SK-N-MC (cell line): ENCODE results near the gene CDC42BPB.

Experiments
- DNase-seq: peaks from one replicate; pipeline ENCODE4 v3.0.0-alpha.2; 2011; ENCODE audit warnings: low read depth, low spot score
- H3K27ac ChIP-seq: fragments of 200-600 bp; sonication (generic); 2 replicates; pipeline ENCODE4 v1.5.1; 2016; ENCODE audit warnings: mixed run types
- H3K36me3 ChIP-seq: fragments of 200-600 bp; sonication (generic); 2 replicates; pipeline ENCODE4 v1.6.1; 2017; ENCODE audit warnings: antibody characterized with exemption, low read length, mixed read lengths; ENCODE audit not compliant: insufficient read depth
- H3K4me3 ChIP-seq: fragments of 200-600 bp; sonication (generic); 2 replicates; pipeline ENCODE4 v1.5.1; 2016
- H3K9ac ChIP-seq: fragments of 200-600 bp; sonication (generic); 2 replicates; pipeline ENCODE4 v1.8.0; 2017; ENCODE audit warnings: mixed run types, mixed read lengths; ENCODE audit not compliant: insufficient read length
- H3K9me3 ChIP-seq: fragments of 200-600 bp; sonication (generic); 2 replicates; pipeline ENCODE4 v1.6.1; 2017; ENCODE audit warnings: low read depth, mild to moderate bottlenecking, antibody characterized with exemption, low read length, moderate library complexity, mixed read lengths
- EZH2 ChIP-seq: fragments of 200-600 bp; sonication (generic); IDR thresholded peaks from one replicate; pipeline ENCODE4 v1.6.1; 2017; ENCODE audit warnings: antibody characterized with exemption
- FOXP2 ChIP-seq: optimal IDR thresholded peaks from 2 replicates; pipeline ENCODE3; 2011; ENCODE audit warnings: mild to moderate bottlenecking, moderate library complexity; ENCODE audit not compliant: insufficient read depth; ENCODE audit errors: extremely low read length, control extremely low read depth
- POLR2AphosphoS5 ChIP-seq: IDR thresholded peaks from 2 replicates; pipeline ENCODE4 v1.6.1; 2012; ENCODE audit warnings: mild to moderate bottlenecking, low read depth, low read length, borderline replicate concordance

CDC42BPB gene

DNA sequence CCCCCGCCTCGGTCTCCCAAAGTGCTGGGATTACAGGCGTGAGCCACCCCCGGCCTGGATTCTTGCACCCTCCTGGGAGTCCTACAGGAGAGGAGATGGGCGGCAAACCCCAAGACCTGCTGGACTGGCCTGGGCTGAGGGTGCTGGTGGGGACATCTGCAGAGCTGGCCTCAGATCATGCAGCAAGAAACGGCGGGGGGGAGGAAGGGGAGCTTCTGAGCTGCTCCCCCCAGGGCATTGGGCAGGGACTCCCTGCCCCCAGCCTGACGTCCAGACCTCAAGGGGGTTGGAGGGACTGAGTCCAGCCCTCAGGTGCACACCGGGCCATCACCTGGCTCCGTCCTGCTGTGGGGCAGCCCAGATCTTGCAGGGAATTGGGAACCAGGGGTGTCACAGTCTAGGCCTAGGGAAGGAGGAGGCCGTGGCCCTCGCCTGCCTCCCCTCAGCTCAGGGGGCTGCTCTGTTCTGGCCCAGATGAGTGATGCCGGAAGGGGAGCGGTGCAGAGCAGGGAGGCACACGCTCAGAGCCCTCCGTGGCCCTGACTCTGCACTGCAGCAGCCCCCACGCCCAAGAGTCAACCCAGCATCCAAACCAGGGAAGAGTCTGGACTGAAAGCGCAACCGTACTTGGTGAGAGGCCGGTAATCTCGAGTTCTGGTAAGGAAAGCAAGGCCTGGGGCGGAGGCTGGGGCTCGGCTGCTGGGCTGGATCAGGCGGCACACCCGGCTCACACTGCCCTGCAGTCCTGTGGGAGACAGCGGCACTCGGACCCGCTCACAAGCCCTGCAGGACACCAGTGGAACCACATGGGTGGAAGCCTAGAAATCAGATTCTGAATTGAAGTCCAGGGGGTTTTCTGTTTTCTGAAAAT lies 143.8 kb downstream of the CDC42BPB start:
- DNase-seq, result no peak
- Histone ChIP-seq H3K4me3 (no peak overlapping the region), H3K36me3 (no peaks in the 10 kb centered on the region), H3K27ac (no peak overlapping the region), H3K9me3 (no peaks in the 10 kb centered on the region), H3K9ac (no peak overlapping the region)
- TF ChIP-seq POLR2AphosphoS5 (no peak), EZH2 (no peak)

DNA sequence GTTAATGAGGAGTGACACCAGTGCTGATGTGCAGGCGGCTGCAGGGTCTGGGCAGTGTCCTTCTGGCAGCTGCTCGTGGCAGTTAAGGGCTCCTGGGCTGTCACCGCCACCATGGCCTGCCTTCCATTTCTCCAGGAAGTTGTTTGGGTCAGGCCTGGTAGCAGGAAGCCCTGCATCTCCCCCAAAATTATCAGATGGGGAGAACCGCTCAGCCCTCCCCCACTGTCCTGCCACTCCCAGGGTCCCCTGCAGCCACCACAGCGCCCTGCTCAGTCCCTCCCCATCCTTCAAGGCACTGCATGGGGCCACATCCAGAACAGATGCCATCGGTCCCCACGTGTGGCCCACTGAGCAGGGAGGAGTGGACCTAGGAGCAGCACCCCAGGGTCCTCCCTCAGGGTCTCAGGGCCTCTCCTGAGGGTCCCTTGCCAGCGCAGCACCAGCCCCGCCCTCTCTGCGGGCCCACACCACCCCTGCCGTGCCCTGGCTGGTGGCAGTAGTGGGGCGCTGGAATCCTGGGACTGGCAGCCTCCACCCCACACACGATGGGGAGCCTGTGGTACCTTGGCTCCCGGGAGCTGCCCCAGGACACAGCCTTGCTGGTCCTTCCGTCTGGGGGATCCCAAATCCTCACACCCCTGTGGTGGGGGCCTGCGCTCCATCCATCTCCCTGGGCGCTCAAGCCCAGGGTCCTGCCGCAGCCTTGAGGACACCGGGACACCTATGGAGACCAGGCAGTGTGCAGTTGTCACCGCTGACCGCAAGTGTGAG lies 145.2 kb downstream of the CDC42BPB start:
- no peak overlapping the region for H3K4me3 ChIP-seq
- H3K36me3 ChIP-seq, result peaks cover 4% of the 10 kb centered on the region; the same call in 1 of the 2 replicates
- TF ChIP-seq POLR2AphosphoS5, result no peak
- no peak for TF ChIP-seq EZH2
- no peak for TF ChIP-seq FOXP2
- no peaks in the 10 kb centered on the region for H3K9me3 ChIP-seq
- no peak for DNase-seq
- no peak overlapping the region for H3K27ac ChIP-seq
- no peak overlapping the region for H3K9ac ChIP-seq

DNA sequence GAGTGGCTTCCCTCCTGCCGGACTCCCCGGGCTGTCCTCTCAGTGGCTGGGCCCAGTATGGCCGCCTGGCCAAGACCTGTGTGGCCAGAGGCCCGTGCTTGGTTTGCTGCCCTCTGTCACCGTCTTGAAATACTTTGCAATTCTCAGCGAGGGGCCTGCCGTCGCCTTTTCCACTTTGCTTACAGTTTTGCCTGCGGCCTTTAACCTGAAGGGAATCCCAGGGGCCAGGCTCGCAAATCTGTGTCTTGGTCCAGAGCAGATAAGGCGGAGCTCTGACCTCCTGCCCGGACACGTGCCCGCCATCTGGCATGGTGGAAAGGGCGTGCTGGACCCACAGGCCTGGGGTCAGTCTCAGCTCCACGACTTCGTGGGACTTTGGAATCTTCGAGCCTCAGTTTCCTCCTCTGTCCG lies 145.8 kb downstream of the CDC42BPB start:
- no peak for DNase-seq
- Histone ChIP-seq H3K4me3 (no peak overlapping the region), H3K36me3 (peaks cover 10% of the 10 kb centered on the region), H3K9ac (no peak overlapping the region), H3K27ac (no peak overlapping the region), H3K9me3 (no peaks in the 10 kb centered on the region)
- TF ChIP-seq FOXP2 (no peak), POLR2AphosphoS5 (no peak), EZH2 (no peak)

DNA sequence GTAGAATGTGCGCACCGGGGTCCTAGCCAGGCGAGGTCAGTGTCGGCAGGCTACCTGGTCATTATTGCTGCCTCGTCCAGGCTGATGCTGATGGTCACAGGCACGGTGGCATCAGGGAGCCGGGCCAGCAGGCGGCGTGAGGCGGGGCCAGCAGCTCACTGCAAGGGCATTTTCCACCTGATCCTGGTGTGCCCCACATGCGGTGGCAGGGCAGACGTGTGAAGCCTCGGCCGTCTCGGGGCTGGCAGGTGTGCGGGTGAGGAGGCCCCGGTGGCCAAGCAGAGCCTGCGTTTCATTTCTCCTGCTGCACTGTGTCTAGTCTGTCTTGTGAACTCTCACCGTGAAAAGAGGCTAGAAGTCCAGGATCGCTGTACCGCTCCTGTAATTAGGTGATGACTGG lies 146.9 kb downstream of the CDC42BPB start:
- DNase-seq, result no peak
- H3K9ac ChIP-seq, result peak overlapping the region; percentile 59
- H3K9me3 ChIP-seq, result no peaks in the 10 kb centered on the region
- peak overlapping the region; percentile 64 for H3K27ac ChIP-seq
- TF ChIP-seq POLR2AphosphoS5 (no peak), EZH2 (no peak), FOXP2 (no peak)
- peaks cover 20% of the 10 kb centered on the region for H3K36me3 ChIP-seq
- no peak overlapping the region for H3K4me3 ChIP-seq

DNA sequence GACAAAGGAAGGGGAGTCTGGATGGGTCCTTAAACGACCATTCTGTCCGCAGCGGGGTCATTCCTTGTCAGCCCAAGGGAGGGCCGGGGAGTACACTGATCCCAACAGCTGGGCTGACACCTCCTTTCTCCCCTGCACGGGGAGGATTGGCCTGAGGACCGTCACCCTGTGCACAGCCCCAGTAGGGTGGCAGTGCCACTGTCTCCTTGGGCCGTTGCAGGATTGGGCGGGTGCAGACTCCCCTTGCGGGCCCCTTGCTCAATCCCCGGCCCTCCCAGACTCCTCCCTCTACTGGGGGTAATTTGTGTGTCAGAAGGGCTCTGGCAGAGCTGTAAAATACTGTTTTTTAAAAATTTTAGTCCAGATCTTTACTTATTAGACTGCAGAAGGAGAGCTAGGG lies 147.4 kb downstream of the CDC42BPB start:
- Histone ChIP-seq H3K27ac (peak overlapping the region; percentile 64), H3K9ac (peak overlapping the region; percentile 59), H3K36me3 (peaks cover 25% of the 10 kb centered on the region), H3K9me3 (no peaks in the 10 kb centered on the region), H3K4me3 (0 out of 2 replicates have a peak overlapping the region, but pooled peaks have one; percentile 11)
- TF ChIP-seq FOXP2 (no peak), POLR2AphosphoS5 (no peak), EZH2 (no peak)
- DNase-seq, result no peak

DNA sequence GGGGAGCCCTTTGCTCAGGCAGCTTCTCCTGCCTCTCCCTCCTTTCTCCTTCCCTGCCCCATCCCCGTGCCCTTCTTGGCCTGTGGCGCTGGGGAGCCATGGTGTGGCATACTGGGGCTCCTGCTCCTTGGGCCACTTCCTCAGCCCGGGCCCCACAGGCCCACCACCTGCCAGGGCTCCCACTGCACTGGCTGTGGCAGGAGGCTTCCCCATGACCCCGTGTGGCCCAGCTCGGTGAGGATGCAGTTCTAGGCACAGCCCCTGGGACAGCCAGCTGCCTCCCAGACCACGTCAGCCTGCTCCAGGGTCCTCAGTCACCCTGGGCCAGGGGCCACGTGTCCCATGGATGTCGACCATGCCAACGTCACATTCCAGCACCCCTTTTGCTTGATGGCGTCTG lies 147.9 kb downstream of the CDC42BPB start:
- TF ChIP-seq POLR2AphosphoS5 (no peak), FOXP2 (no peak), EZH2 (no peak)
- Histone ChIP-seq H3K4me3 (no peak overlapping the region), H3K9me3 (no peaks in the 10 kb centered on the region), H3K9ac (no peak overlapping the region), H3K36me3 (peaks cover 26% of the 10 kb centered on the region), H3K27ac (0 out of 2 replicates have a peak overlapping the region, but pooled peaks have one; percentile 64)
- no peak for DNase-seq

DNA sequence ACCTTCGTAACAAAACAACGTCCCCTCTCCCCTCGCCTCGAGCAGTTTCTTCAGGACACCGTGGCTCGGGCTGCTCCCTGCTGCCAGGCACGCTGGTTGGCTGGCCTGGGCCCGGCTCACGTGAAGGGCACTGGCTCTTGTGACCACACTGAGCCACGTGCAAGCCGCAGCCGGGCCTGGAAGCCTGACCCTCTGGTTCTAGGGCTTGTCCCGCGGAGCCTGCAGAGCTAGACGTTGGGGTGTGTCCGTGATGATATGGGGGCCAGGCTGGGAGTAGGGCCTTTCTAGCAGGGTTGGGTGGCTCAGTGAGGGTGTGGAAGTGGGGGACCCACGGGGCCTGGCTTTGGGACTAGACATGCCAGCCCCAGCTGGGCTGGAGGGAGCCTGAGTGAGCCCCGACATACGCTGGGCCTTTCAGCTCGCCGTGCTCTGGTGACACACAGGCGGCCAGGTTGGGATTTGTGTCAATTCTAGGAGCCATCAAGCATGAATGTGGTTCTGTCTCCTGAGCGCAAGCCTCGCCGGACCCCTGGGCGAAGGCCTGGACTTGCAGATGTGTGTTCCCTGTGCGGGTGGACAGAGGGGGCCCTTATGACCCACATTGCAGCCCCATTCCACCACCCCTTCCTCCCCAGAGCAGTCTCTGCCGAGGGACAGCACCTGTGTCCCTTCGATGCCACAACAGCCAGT lies 148.4 kb downstream of the CDC42BPB start:
- H3K9ac ChIP-seq, result no peak overlapping the region
- TF ChIP-seq EZH2, result no peak
- no peak for TF ChIP-seq POLR2AphosphoS5
- TF ChIP-seq FOXP2, result no peak
- H3K27ac ChIP-seq, result no peak overlapping the region
- peaks cover 30% of the 10 kb centered on the region for H3K36me3 ChIP-seq
- no peaks in the 10 kb centered on the region for H3K9me3 ChIP-seq
- no peak overlapping the region for H3K4me3 ChIP-seq
- DNase-seq, result no peak

DNA sequence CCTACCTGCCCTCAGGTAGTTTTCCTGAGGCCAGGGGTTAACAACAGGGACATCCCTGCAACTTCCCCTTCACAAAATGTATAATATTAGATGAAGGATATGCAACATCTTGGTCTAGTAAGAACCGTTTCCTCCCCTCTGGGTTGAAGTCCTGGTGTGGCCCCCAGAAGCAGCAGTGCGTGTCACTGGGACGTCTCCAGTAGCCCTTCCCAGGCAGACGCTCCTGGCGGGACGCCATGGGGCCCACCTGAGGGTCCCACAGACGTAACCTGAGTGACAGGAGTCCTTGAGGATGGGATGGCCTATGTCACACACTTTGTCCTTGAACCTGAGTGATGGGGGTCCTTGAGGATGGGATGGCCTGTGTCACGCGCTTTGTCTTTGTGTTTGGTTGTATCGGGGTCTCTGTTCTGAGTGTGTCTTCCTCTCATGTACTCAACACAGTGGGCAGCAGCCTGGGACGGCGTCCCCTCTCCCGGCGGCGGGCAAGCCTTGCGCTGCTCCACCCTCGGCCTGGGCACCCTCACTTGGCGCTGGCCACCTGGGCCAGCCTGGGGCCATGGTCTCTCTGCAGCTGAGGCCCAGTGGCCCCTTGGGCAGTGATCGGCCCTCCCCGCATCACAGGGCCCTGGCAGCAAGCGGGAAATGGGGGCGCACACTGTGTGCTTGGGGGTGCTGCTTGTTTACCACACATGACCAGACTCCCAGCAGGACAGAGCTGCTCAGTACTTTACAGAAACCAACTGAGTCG lies 149.2 kb downstream of the CDC42BPB start:
- H3K36me3 ChIP-seq, result peaks cover 36% of the 10 kb centered on the region
- DNase-seq, result no peak
- H3K4me3 ChIP-seq, result no peak overlapping the region
- no peak overlapping the region for H3K9ac ChIP-seq
- TF ChIP-seq POLR2AphosphoS5 (no peak), FOXP2 (no peak), EZH2 (no peak)
- no peak overlapping the region for H3K27ac ChIP-seq
- no peaks in the 10 kb centered on the region for H3K9me3 ChIP-seq
